ENCODE data around the gene SPACA6. TPM values are rescaled to one million over a fixed set of nuclear protein-coding genes. Genes with fewer than 3 reads are reported as not detected.

Gene SPACA6
- total and polyA plus RNA-seq, 2 experiments from 2014 or later: 7.2 to 13.1 TPM

- no peaks in the 10 kb centered on the region for H3K9me3 ChIP-seq (ENCODE audit: low read depth)
- WGBS (ENCODE audit: low lambda C conversion rate, missing lambda C conversion rate): 4% methylated on average over 4 of the region's 9 CpGs
- H2AFZ ChIP-seq: no peak overlapping the region
- H3K4me1 ChIP-seq (ENCODE audit: insufficient read depth): peaks cover 20% of the 10 kb centered on the region
- H4K20me1 ChIP-seq (ENCODE audit: insufficient read depth, poor library complexity, severe bottlenecking): peaks cover 51% of the 10 kb centered on the region
- peak overlapping the region; percentile 92 for H3K4me2 ChIP-seq
- peak overlapping the region; percentile 98 for H3K4me3 ChIP-seq
- H3K9me2 ChIP-seq (replicated peaks; ENCODE audit: insufficient read depth): no peaks in the 10 kb centered on the region
- peaks cover 82% of the 10 kb centered on the region for H3K79me2 ChIP-seq
- TF ChIP-seq CTCF (IDR thresholded peaks at IDR 0.05; ENCODE audit: poor library complexity) (no peak), EZH2 (IDR thresholded peaks at IDR 0.05; ENCODE audit: borderline replicate concordance) (no peak), EZH2phosphoT487 (IDR thresholded peaks at IDR 0.05; ENCODE audit: low read depth, severe bottlenecking, unreplicated experiment) (no peak)
- no peak for DNase-seq (ENCODE audit: low spot score)
- no peaks in the 10 kb centered on the region for H3K27me3 ChIP-seq
- H3K27ac ChIP-seq: peak overlapping the region; percentile 98
- H3K36me3 ChIP-seq (replicated peaks; ENCODE audit: insufficient read depth, low read depth): no peaks in the 10 kb centered on the region
Observed at GRCh38 chr19:51691074-51691583, 2.0 kb upstream of the SPACA6 start.

GRCh38 chr19:51691584-51692428 is 1.3 kb upstream of the SPACA6 start:
- peaks cover 58% of the 10 kb centered on the region for H4K20me1 ChIP-seq (ENCODE audit: insufficient read depth, poor library complexity, severe bottlenecking)
- peaks cover 19% of the 10 kb centered on the region for H3K4me1 ChIP-seq (ENCODE audit: insufficient read depth)
- peak overlapping the region; percentile 98 for H3K4me3 ChIP-seq
- H3K4me2 ChIP-seq: peak overlapping the region; percentile 92
- no peak overlapping the region for H2AFZ ChIP-seq
- no peaks in the 10 kb centered on the region for H3K9me3 ChIP-seq (ENCODE audit: low read depth)
- H3K36me3 ChIP-seq (replicated peaks; ENCODE audit: insufficient read depth, low read depth): no peaks in the 10 kb centered on the region
- WGBS (ENCODE audit: low lambda C conversion rate, missing lambda C conversion rate): 33% methylated on average over 6 of the region's 12 CpGs
- peaks cover 82% of the 10 kb centered on the region for H3K79me2 ChIP-seq
- peak overlapping the region; percentile 98 for H3K27ac ChIP-seq
- peak; percentile 35 for DNase-seq (ENCODE audit: low spot score)
- H3K27me3 ChIP-seq: no peaks in the 10 kb centered on the region
- H3K9me2 ChIP-seq (replicated peaks; ENCODE audit: insufficient read depth): no peaks in the 10 kb centered on the region
- TF ChIP-seq EZH2phosphoT487 (IDR thresholded peaks at IDR 0.05; ENCODE audit: low read depth, severe bottlenecking, unreplicated experiment) (no peak), EZH2 (IDR thresholded peaks at IDR 0.05; ENCODE audit: borderline replicate concordance) (no peak), CTCF (IDR thresholded peaks at IDR 0.05; ENCODE audit: poor library complexity) (no peak)

GRCh38 chr19:51692468-51692867 is 662 bp upstream of the SPACA6 start:
- DNase-seq (ENCODE audit: low spot score): no peak
- Histone ChIP-seq H3K27ac (no peak overlapping the region), H3K9me3 (ENCODE audit: low read depth) (no peaks in the 10 kb centered on the region), H3K4me2 (peak overlapping the region; percentile 92), H4K20me1 (ENCODE audit: insufficient read depth, poor library complexity, severe bottlenecking) (peaks cover 64% of the 10 kb centered on the region), H3K36me3 (replicated peaks; ENCODE audit: insufficient read depth, low read depth) (no peaks in the 10 kb centered on the region), H3K79me2 (peaks cover 79% of the 10 kb centered on the region), H3K4me3 (no peak overlapping the region), H2AFZ (no peak overlapping the region), H3K9me2 (replicated peaks; ENCODE audit: insufficient read depth) (no peaks in the 10 kb centered on the region), H3K27me3 (no peaks in the 10 kb centered on the region), H3K4me1 (ENCODE audit: insufficient read depth) (peaks cover 12% of the 10 kb centered on the region)
- 88% methylated on average over 8 of the region's 18 CpGs for WGBS (ENCODE audit: low lambda C conversion rate, missing lambda C conversion rate)
- TF ChIP-seq EZH2 (IDR thresholded peaks at IDR 0.05; ENCODE audit: borderline replicate concordance): no peak
- TF ChIP-seq CTCF (IDR thresholded peaks at IDR 0.05; ENCODE audit: poor library complexity): no peak
- no peak for TF ChIP-seq EZH2phosphoT487 (IDR thresholded peaks at IDR 0.05; ENCODE audit: low read depth, severe bottlenecking, unreplicated experiment)

Measured in hepatocyte (in vitro differentiated cells).